GM12865 (cell line): ENCODE data around the gene NAIF1.

Experiments used
- DNase-seq: peaks from one replicate; pipeline ENCODE4 v3.0.0; 2010; ENCODE audit warnings: low read depth
- H3K4me3 ChIP-seq: 2 replicates; pipeline ENCODE4 v1.5.1; 2011; ENCODE audit warnings: mild to moderate bottlenecking, low read depth, low read length, control low read depth
- CTCF ChIP-seq: IDR thresholded peaks from 2 replicates; pipeline ENCODE4 v1.5.1; 2011; ENCODE audit warnings: low read length, control low read depth, low read depth, inconsistent platforms; ENCODE audit not compliant: insufficient read depth; ENCODE audit errors: missing control alignments

The NAIF1 gene

GRCh38 chr9:128094950-128095544 is 27.9 kb upstream of the NAIF1 start:
- DNase-seq: no peak
- no peak overlapping the region for H3K4me3 ChIP-seq

GRCh38 chr9:128094166-128094949 is 27.2 kb upstream of the NAIF1 start:
- TF ChIP-seq CTCF: no peak
- H3K4me3 ChIP-seq: no peak overlapping the region
- DNase-seq: peak; percentile 82

More at GRCh38 chr9:128094950-128095544, 27.9 kb upstream of the NAIF1 start:
- TF ChIP-seq CTCF: no peak

- H3K4me3 ChIP-seq: no peak overlapping the region
- no peak for TF ChIP-seq CTCF
- no peak for DNase-seq
These were observed 25.9 kb upstream of the NAIF1 start for GRCh38 chr9:128093011-128093410.

GRCh38 chr9:128092199-128092977 is 25.3 kb upstream of the NAIF1 start:
- TF ChIP-seq CTCF: no peak
- no peak for DNase-seq
- H3K4me3 ChIP-seq: no peak overlapping the region

- TF ChIP-seq CTCF: no peak
- no peak overlapping the region for H3K4me3 ChIP-seq
- no peak for DNase-seq
These were observed 24.5 kb upstream of the NAIF1 start for GRCh38 chr9:128091571-128091970.

- no peak for DNase-seq
- TF ChIP-seq CTCF: no peak
- no peak overlapping the region for H3K4me3 ChIP-seq
These were observed 24.0 kb upstream of the NAIF1 start for GRCh38 chr9:128091144-128091543.
